ENCODE data around the gene PHLPP2. TPM values are rescaled to one million over a fixed set of nuclear protein-coding genes. Genes with fewer than 3 reads are reported as not detected.

The PHLPP2 gene
- total RNA-seq, 2 donors from 2014 or later: 8.1 to 17.1 TPM

DNA sequence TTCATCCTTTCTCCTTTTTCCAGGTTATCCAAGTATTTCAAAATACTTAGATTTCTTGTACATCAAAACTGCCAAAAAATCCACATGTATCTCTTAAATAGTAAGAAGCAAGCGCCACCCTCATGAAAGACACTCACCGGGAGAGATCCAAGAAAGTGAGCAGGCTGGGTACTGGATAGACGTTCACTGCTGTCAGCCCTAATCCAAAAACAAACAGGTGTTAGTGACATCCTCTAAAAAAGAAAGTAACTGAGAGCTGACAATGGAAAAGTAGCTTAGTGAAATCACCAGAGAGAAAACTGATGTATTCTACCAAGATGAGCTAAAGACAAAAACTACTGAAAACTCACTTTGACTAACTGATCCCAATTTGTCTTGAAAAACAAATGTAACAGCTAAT lies 52.4 kb downstream of the PHLPP2 start:
- DNase-seq (ENCODE audit: low spot score) (no peak), ATAC-seq (ENCODE audit: insufficient number of reproducible peaks, low FRiP score, low read depth) (no peak)
- Histone ChIP-seq H3K4me3 (no peak overlapping the region), H3K27ac (no peak overlapping the region), H3K4me1 (ENCODE audit: control insufficient read depth in 1 of 2, low read depth in 2 of 2) (no peaks in the 10 kb centered on the region), H3K27me3 (replicated peaks; ENCODE audit: insufficient read depth) (no peaks in the 10 kb centered on the region), H3K36me3 (peaks cover 32% of the 10 kb centered on the region), H3K9me3 (no peaks in the 10 kb centered on the region)
- TF ChIP-seq, protein P1, sequence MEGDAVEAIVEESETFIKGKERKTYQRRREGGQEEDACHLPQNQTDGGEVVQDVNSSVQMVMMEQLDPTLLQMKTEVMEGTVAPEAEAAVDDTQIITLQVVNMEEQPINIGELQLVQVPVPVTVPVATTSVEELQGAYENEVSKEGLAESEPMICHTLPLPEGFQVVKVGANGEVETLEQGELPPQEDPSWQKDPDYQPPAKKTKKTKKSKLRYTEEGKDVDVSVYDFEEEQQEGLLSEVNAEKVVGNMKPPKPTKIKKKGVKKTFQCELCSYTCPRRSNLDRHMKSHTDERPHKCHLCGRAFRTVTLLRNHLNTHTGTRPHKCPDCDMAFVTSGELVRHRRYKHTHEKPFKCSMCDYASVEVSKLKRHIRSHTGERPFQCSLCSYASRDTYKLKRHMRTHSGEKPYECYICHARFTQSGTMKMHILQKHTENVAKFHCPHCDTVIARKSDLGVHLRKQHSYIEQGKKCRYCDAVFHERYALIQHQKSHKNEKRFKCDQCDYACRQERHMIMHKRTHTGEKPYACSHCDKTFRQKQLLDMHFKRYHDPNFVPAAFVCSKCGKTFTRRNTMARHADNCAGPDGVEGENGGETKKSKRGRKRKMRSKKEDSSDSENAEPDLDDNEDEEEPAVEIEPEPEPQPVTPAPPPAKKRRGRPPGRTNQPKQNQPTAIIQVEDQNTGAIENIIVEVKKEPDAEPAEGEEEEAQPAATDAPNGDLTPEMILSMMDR (IDR thresholded peaks at IDR 0.05): no peak

DNA sequence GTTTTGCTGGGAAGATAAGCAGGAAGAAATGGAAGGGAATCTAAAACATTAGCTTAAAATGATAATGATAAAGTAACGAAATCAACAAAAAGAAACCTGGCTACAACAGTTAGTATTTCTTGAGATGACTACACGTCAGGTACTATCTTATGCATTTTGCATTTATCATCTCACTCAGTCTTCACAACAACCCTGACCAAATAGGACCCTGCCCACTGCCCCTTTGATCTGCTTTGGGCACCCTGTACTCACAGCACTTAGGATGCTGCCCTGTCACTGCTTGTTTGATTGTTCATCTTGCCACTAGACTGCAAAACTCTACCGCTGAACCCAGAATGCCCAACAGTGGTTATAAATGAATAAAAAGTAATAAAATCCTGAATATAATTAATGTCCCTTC lies 53.3 kb downstream of the PHLPP2 start:
- Histone ChIP-seq H3K4me3 (no peak overlapping the region), H3K4me1 (ENCODE audit: control insufficient read depth in 1 of 2, low read depth in 2 of 2) (no peaks in the 10 kb centered on the region), H3K9me3 (no peaks in the 10 kb centered on the region), H3K36me3 (peaks cover 38% of the 10 kb centered on the region), H3K27ac (no peak overlapping the region), H3K27me3 (replicated peaks; ENCODE audit: insufficient read depth) (no peaks in the 10 kb centered on the region)
- DNase-seq (ENCODE audit: low spot score) (no peak), ATAC-seq (ENCODE audit: insufficient number of reproducible peaks, low FRiP score, low read depth) (no peak)
- TF ChIP-seq, protein P1 (IDR thresholded peaks at IDR 0.05): no peak

DNA sequence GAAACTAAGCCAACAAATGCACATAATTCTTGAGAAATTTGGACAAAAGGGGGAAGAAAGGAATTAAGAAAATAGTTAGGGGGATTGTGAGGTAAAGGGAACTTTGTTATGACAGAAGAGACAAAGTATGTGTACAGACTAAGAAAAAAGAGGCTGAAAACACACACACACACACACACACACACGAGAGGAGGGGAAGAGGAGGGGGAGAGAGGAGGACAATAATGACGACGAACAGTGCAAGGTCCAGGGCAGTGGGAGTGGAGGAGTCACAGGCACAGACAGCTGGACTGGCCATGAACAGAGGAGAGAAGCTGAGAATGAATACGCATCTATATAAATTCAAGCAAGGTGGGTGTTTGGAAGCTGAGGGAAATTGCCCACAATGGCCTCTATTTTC lies 54.0 kb downstream of the PHLPP2 start:
- Histone ChIP-seq H3K27me3 (replicated peaks; ENCODE audit: insufficient read depth) (no peaks in the 10 kb centered on the region), H3K27ac (no peak overlapping the region), H3K4me3 (no peak overlapping the region), H3K4me1 (ENCODE audit: control insufficient read depth in 1 of 2, low read depth in 2 of 2) (no peaks in the 10 kb centered on the region), H3K9me3 (no peaks in the 10 kb centered on the region), H3K36me3 (peaks cover 36% of the 10 kb centered on the region)
- no peak for ATAC-seq (ENCODE audit: insufficient number of reproducible peaks, low FRiP score, low read depth)
- TF ChIP-seq, protein P1 (IDR thresholded peaks at IDR 0.05): no peak
- DNase-seq (ENCODE audit: low spot score): no peak

DNA sequence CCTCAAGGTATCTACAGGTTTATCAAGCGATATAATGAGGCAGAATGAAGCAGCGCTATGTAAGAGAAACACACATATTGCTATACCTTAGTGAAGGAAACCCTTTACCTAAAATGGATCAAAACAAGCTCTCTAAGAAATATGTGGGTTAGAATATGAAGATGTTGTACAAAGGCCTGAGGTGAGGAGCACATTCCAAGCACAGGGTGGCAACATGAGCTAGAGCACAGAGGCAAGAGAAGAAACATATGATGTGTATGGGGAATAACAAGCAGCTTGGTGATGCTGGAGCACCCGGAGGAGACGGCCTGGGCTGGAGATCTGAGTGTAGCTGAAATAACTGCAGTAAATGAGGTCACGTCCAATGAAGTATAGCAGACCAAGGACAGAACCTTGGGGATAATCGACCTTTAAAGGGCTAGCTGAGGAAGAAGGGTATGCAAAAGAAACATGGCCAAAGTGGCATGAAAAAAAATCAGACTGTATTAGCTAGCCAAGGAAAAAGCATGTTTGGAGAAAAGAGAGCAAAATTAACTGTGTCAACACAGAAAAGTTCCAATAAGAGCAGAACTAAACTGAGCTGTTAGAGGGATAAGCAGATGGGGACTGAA lies 54.5 kb downstream of the PHLPP2 start:
- DNase-seq (ENCODE audit: low spot score): no peak
- H3K9me3 ChIP-seq: no peaks in the 10 kb centered on the region
- no peak overlapping the region for H3K4me3 ChIP-seq
- ATAC-seq (ENCODE audit: insufficient number of reproducible peaks, low FRiP score, low read depth): no peak
- H3K36me3 ChIP-seq: peaks cover 31% of the 10 kb centered on the region
- no peak overlapping the region for H3K27ac ChIP-seq
- TF ChIP-seq, protein P1 (IDR thresholded peaks at IDR 0.05): no peak
- H3K27me3 ChIP-seq (replicated peaks; ENCODE audit: insufficient read depth): no peaks in the 10 kb centered on the region
- no peaks in the 10 kb centered on the region for H3K4me1 ChIP-seq (ENCODE audit: control insufficient read depth in 1 of 2, low read depth in 2 of 2)

DNA sequence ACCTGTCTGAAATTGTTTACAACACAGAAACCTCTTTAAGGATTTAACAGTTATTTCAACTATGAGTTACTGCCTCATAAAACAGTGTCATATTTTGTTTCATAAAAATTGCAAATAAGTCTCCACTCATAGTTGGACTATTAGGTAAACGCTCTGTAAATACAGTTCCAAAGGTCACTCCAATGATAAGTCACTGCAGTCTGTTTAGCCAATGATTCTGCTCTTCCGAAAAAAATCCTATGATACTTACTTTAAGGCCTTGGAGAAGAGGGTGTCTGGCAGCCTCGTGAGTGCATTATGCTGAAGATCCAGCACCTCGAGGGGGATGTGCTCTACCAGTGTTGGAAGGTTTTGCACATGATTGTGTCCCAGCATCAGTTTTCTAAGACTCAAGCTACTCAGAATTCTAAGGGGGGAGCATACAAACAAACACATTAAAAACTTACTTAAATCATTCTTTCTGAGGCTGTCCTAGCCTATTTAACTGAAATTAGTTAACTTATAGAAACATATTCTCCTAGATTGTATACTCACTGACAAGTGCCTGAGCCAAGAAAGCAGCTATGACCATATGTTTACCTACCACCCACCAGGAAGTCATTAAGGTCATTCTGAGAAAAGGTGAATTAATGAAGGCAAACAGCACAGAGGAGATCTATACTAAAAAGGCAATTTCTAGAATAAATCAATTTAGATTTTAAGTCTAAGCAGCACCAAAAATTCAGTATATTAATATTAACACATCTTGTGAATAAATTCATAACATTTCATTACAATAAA lies 57.4 kb downstream of the PHLPP2 start:
- H3K4me1 ChIP-seq (ENCODE audit: control insufficient read depth in 1 of 2, low read depth in 2 of 2): no peaks in the 10 kb centered on the region
- H3K27me3 ChIP-seq (replicated peaks; ENCODE audit: insufficient read depth): no peaks in the 10 kb centered on the region
- no peak for ATAC-seq (ENCODE audit: insufficient number of reproducible peaks, low FRiP score, low read depth)
- H3K27ac ChIP-seq: no peak overlapping the region
- TF ChIP-seq, protein P1 (IDR thresholded peaks at IDR 0.05): no peak
- H3K4me3 ChIP-seq: no peak overlapping the region
- no peaks in the 10 kb centered on the region for H3K9me3 ChIP-seq
- no peak for DNase-seq (ENCODE audit: low spot score)
- H3K36me3 ChIP-seq: peaks cover 41% of the 10 kb centered on the region
